RPMI7951 (cell line): ENCODE results near the gene GOLGA6L10. TPM values are rescaled to one million over a fixed set of nuclear protein-coding genes. Genes with fewer than 3 reads are reported as not detected.
"Not testable (repeated sequence)": the region's sequence is repeated elsewhere in the genome, so short reads cannot be mapped to it uniquely, and the experiment has no call there.

Experiments used
- DNase-seq: peaks from one replicate; pipeline ENCODE4 v3.0.0-alpha.2; 2012; ENCODE audit warnings: low read depth
- total RNA-seq: library from RNA; depleted of rRNA; stranded (reverse); fragments of >200 nt; shearing (Covaris generic); gene quantifications from 2 replicates; pipeline ENCODE4 v1.2.3, GENCODE V29; 2014; rRNA removed

Gene GOLGA6L10
- total RNA-seq, 1 experiment from 2014 or later = 0.24 TPM

- peak; percentile 63 for DNase-seq
Observed at GRCh38 chr15:82300326-82300725, 48.9 kb downstream of the GOLGA6L10 start.

GRCh38 chr15:82299511-82299914 lies 49.8 kb downstream of the GOLGA6L10 start:
- not testable (repeated sequence) for DNase-seq

- DNase-seq = no peak
Observed at GRCh38 chr15:82298520-82298919, 50.8 kb downstream of the GOLGA6L10 start.

GRCh38 chr15:82298032-82298431 lies 51.2 kb downstream of the GOLGA6L10 start:
- DNase-seq = no peak

- no peak for DNase-seq
Observed at GRCh38 chr15:82297546-82297945, 51.7 kb downstream of the GOLGA6L10 start.

- no peak for DNase-seq
Observed at GRCh38 chr15:82294061-82294690, 55.1 kb downstream of the GOLGA6L10 start.

GRCh38 chr15:82292271-82292670 lies 57.0 kb downstream of the GOLGA6L10 start:
- no peak for DNase-seq

Other genes with a start within 250 kb of the GOLGA6L10 start
- 27.2 and 34.4 TPM in 2 replicates for gene EFL1, start 86.7 kb downstream of the GOLGA6L10 start, total RNA-seq
- under 0.01 TPM in 1 of 2 replicates, not detected in the other for gene SAXO2, start 86.7 kb downstream of the GOLGA6L10 start, total RNA-seq
- 1.9 TPM in 2 replicates for gene GOLGA6L9, start 80.3 kb upstream of the GOLGA6L10 start, total RNA-seq
- gene RPS17, start 191.0 kb upstream of the GOLGA6L10 start, total RNA-seq = 5,523 and 5,603 TPM in 2 replicates